GM19099 (cell line): ENCODE data around the gene WDR72.

Experiments used
- POLR2A ChIP-seq: IDR thresholded peaks from 3 replicates; pipeline ENCODE4 v1.6.1; 2011; ENCODE audit warnings: low read depth; ENCODE audit not compliant: insufficient read length; ENCODE audit errors: extremely low read depth

Gene WDR72

DNA sequence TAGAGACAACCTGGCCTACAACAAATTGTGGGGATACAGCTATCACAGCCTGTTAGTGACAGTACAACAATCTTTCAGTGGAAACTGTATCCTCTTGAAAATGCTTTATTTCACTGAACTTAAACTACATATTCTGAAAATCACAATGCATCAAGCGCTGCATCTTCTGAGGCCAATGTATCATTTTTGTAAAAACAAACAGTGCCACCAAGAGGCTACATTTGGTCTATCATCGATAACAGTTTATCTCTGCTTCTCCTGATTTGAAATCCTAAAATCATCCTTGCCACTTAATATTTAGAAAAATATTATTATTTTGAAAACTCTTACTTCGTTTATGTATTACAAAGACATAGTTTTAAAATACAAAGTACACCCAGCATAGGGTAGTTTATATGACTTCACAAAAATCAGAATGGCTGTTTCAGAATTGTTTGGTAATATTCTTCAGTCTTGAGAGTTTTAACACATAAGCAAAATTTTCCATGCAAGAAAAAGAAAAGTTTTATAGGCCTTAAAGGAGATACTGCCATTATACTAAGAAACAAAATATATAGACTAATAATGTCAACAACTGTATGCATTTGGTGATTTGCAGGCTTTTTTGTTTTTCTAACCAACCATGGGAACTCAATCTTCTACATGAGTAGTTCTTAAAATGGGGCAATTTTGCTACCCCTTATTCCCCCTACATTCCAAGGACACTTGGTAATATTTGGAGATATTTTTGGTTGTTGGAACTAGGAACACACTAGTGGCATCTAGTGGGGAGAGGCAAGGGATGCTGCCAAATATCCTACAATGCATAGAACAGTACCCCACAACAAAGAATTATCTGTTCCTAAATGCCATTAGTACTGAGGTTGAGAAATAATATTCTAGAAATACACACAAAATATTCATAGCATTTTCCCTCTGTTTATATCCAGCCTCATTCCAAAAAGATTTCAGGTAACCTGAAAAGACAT is 42.3 kb downstream of the WDR72 start:
- no peak for TF ChIP-seq POLR2A

DNA sequence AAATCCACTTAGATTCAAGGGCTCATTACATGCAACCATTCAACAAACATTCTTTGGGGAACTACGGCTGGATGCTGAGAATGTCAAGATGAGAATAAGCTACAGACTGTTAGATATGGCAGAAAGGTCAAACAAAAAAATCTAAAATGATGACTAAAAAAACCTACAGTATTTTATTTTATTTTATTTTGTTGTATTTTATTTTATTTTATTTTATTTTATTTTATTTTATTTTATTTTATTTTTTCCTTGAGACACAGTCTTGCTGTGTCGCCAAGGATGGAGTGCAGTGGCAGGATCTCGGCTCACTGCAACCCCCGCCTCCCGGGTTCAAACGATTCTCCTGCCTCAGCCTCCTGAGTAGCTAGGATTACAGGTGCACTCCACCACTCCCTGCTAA is 46.2 kb downstream of the WDR72 start:
- no peak for TF ChIP-seq POLR2A

DNA sequence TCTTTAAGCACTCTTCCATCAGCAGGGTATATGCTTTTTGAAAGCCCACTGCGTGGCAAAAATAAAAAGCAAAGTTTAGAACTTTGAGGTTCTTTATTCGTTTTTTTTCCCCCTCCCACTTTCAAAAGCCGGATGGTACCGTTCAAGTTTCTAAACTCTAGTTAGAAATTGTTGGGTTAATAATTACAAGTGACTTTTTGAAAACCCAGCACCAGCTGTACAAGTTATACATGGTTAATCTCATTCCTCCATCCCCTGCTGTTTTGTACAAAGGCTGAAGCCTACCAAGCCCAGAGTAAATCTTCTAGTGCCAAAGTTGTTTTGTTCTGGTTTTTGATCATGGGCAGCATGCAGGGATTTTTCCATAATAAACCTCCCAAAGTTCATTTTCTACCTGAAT is 48.6 kb downstream of the WDR72 start:
- no peak for TF ChIP-seq POLR2A

DNA sequence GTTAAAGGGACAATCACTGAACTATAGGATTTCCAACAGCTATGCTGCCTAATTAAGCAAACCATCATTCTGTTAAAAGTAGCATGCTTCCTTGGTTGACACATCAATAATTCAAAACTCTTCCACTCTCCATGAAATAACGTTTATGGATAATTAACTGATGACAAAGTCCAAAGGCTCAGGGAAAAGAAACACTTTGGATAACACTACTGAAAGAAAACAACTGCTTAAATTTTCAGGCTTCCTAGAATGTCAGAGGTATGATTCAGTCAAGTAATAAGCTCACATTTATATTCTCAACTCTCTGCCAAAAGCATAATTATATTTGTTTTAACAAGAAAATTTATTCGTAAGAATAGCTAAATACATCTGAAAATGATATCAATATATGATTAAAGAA is 49.6 kb downstream of the WDR72 start:
- TF ChIP-seq POLR2A, result no peak

DNA sequence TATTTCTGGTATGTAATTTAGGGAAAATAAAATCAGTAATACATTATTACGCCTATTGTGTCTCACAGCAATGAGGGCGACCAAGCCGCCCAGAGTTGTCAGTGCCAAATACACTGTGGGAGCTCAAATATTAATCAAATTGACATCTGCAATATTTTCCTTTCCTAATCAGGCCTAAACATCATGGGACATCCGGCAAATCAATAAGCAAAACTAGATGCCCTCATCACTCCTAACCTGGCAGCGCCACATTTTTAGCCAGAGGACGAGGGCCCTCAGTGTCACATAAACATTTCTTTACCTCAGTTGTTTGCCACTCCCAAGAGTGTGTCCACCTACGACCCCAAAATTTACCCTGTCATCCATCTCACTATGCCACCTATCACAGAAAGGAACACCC is 64.1 kb downstream of the WDR72 start:
- TF ChIP-seq POLR2A, result no peak

DNA sequence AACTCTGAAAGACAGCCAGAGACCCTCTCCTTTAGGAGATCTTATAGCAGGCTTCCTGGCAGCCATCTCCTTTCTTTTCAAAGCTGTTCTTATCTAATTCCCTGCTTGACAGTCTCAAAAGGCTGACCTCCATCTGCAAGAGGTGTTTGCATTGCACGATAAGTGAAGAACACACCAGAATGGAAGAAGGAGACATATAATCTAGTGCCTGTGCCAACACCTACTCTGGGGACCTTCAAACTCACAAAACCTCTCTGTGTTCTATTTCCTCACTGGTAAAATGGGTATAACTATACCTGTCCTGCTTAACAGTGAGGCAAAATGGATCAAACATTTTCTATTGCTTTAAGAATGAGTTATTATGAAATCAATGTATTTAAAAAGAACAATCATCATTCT is 65.0 kb downstream of the WDR72 start:
- no peak for TF ChIP-seq POLR2A

DNA sequence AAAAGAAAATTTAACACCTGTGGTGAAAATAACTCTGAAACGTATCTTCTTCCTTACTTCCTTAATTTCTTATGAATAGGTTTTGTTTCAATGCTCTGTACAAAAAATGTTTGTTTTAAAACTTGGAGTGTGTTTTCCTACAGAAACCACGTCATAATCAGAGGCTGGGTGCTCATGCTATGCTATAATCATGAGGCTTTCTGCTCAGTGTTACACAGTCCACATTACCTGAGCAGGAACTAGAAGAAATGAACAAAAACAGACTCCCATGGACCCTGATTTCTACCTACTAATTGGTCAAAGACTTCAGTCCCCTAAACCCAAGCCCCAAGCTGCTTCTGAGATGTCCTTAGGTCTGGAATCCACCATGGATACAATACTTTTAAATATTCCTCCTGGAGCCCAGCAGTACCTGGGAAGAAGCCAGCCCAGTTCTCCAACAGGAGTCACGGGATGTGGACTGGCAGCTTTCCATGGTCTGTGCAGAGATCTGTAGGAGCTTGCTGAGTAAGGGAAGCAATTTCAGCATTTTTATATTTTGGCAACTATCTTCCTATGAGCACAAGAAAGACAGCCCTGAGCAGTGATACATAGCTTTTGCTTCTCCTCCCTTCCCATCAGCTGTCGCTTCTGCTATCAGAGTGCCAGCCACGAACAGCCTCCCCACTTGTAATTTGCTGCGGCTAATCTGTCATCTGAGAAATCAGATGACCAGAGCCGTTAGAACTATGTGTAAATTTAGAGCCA is 65.6 kb downstream of the WDR72 start:
- no peak for TF ChIP-seq POLR2A

DNA sequence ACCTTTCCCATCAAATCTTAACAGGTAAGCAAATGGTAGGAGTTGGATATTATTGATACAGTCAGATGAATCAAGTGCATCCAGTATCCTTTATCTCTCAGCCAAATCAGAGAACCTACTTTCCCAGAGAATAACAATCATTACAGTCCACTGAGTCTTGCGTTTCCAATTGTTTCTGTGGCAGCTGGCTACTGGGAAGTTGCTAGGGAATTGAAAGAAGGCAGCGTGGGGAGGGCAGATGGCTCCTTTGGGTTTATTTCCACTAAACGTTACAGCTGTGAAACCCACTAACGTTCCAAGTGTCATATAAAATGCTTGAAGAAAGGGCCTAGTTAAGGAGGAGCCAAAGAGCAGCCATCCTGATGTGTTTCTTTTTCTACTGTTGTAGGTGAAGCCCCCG is 78.4 kb downstream of the WDR72 start:
- no peak for TF ChIP-seq POLR2A

DNA sequence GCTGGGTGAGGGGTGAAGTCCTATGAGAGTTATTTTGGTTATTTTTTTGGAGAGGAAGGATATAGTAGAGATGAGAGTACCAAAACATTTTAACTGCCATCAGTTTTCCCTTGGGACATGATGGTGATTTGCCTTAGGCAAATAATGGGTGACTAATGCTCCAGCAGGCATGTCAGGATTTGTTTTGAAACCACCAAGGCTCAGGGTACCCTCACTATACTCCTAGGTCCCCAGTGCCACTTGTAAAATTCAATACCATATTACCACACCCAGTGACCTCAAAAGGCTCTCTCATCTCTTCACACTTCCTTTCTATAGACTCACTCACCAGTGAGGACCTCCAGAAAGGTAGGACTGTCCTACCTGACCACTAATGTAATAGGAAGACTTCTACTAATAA is 83.6 kb downstream of the WDR72 start:
- TF ChIP-seq POLR2A, result no peak

DNA sequence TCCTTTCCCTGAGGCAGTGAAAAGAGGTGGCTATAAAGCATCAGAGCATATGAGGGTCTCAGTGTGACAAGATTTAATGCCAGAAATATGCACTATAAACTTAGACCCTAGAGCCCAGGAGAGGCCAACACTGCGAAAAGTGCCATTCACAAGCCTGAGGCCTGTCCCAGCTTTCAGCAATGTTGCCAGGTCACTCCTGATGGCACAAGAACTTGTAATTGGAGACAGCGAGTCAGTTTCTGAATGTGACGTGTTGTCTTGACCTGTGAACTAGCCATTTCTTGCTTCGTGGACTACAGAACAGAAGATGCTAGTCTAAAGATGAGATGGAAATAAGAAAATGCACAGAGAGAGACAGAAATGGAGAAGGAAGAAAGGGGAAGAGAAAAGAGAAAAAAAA is 87.9 kb downstream of the WDR72 start:
- TF ChIP-seq POLR2A, result no peak

DNA sequence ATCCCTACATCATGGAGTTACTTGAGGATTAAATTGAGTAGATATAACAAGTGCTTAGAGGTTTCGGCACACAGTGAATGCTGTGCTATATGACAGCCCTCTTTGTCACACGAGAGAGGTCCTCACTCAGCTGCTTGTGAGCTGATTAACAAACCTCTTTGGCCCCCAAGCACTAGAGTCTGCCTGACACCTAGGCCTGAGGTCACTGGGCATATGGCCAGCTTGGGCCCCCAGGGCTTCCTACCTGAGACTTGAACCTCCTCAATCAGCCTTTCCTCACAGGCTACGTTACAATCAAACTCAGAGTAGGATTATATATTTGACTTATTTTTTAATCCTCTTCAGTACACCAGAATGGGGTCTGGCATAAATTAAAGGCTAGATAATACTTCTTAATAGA is 88.8 kb downstream of the WDR72 start:
- TF ChIP-seq POLR2A, result no peak

DNA sequence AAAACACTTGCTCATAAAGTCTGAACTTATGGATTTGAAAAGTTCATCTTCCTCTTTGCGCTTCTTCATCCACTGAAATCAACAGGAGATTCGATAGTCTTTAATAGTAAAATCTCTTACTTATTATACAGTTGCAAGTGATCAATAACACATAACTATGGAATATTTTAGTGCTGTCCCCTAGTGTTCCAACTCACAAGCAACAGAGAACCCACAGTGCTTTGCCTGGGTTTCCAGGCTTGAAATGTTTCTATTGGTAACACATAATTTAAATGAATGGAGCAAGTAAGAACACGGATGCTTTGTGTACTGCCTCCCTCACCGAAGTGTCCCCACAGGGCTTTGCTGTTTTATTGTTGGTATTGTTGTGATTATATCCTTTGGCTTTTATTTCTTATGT is 93.5 kb downstream of the WDR72 start:
- TF ChIP-seq POLR2A, result no peak

DNA sequence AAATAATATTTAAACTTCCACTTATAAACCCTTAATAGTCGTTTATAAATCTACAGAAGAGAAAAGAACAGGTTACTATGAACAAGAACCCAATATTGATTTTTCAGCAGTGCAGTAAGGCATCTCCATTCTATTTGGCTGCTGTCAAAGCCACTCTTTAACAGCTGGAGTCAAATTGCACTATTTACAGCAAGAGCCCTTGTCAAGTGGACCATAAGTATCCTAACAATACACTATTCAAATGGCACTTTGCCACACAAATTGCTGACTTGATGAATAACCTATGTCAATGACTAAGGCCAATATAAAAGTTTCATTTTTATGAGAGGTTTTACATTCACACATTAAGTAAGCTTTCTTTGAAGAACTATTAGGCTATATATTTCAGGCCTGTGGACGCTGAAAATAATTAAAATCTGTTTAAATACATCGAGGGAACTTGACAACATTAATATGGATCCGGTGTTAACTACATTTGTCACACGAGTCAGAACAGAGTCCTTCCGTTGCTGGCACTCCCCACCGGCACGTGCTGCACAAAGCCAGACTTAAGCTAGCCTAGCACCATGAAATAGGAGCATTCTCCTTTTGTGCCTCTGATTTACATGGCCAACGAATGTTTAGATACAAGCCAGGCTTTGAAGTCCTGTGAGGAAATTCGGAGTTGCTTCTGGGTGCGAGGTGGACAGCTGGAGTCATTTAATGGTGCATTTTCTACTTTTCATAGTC is 100.5 kb downstream of the WDR72 start:
- no peak for TF ChIP-seq POLR2A

DNA sequence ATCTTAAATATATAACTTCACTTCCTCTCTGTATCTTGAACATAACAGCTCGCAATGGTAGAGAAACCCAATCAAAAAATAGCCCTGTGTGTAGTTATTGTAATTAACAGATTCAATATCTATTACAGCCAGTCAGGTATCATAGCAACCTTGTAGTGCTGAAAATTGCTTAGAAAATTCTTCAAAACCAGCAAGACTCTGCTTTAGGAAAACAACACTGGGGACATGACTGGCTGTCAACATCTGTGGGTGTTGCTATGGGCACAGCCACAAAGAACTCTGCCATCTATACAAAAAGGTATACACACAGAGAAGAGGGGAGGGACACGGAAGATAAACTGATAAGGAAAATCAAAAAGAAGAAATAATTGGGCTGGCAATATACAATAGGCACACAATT is 101.2 kb downstream of the WDR72 start:
- TF ChIP-seq POLR2A, result no peak

DNA sequence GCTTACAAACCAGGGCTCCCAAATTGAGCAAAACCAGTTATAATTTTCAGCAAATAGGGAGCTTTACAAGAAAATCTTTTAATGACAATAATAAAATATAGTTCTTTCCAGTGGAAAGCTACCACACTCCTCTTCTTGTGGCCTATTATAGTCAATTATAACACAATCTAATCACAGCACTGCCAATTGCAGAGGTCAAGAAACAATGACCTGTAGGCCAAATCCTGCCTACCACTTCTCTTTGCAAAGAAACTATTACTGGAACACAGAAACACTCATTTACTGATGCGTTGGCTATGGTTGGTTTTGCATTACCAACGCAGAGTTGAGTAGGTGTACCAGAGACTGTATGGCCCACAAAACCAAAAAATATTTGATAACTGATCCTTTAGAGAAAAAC is 110.5 kb downstream of the WDR72 start:
- no peak for TF ChIP-seq POLR2A
